CD1c-positive myeloid dendritic cell (primary cell): ENCODE measurements around the gene EXOC3L2.
A peak's percentile ranks its signal among the peaks of the same experiment; 100 is the strongest.

Experiments used
- DNase-seq: peaks from one replicate; pipeline ENCODE4 v3.0.0-alpha.2; 2016; ENCODE audit errors: extremely low spot score

EXOC3L2 gene

GRCh38 chr19:45179892-45180370 lies 65.3 kb downstream of the EXOC3L2 start:
- no peak for DNase-seq

GRCh38 chr19:45179072-45179891 lies 65.9 kb downstream of the EXOC3L2 start:
- DNase-seq, result peak; percentile 57

GRCh38 chr19:45178262-45179071 lies 66.7 kb downstream of the EXOC3L2 start, which contains the start of gene BLOC1S3:
BLOC1S3 (plus strand) TSS chr19:45178784; CDS start chr19:45179297, 513 bp downstream.
- DNase-seq, result peak; percentile 100

- DNase-seq, result peak; percentile 90
Observed at GRCh38 chr19:45177817-45178261, 67.4 kb downstream of the EXOC3L2 start, which contains the start of gene TRAPPC6A. TRAPPC6A (minus strand) TSS chr19:45178237; CDS start chr19:45178218, 19 bp downstream.

- no peak for DNase-seq
Observed at GRCh38 chr19:45175515-45176345, 69.5 kb downstream of the EXOC3L2 start.

- DNase-seq, result no peak
Observed at GRCh38 chr19:45173816-45174215, 71.4 kb downstream of the EXOC3L2 start.

GRCh38 chr19:45172611-45173208 lies 72.5 kb downstream of the EXOC3L2 start:
- DNase-seq, result no peak

- DNase-seq, result no peak
Observed at GRCh38 chr19:45172173-45172572, 73.0 kb downstream of the EXOC3L2 start.

- DNase-seq, result no peak
Observed at GRCh38 chr19:45171211-45171623, 74.0 kb downstream of the EXOC3L2 start.

- DNase-seq, result no peak
Observed at GRCh38 chr19:45170146-45171106, 74.8 kb downstream of the EXOC3L2 start.

- DNase-seq, result no peak
Observed at GRCh38 chr19:45169602-45170001, 75.6 kb downstream of the EXOC3L2 start.

- no peak for DNase-seq
Observed at GRCh38 chr19:45168767-45169351, 76.3 kb downstream of the EXOC3L2 start.

- DNase-seq, result no peak
Observed at GRCh38 chr19:45166723-45167252, 78.4 kb downstream of the EXOC3L2 start.

- peak; percentile 92 for DNase-seq
Observed at GRCh38 chr19:45164577-45165335, 80.5 kb downstream of the EXOC3L2 start.

GRCh38 chr19:45163751-45164460 lies 81.3 kb downstream of the EXOC3L2 start:
- no peak for DNase-seq

- DNase-seq, result no peak
Observed at GRCh38 chr19:45163156-45163555, 82.1 kb downstream of the EXOC3L2 start.

- DNase-seq, result no peak
Observed at GRCh38 chr19:45162608-45163143, 82.5 kb downstream of the EXOC3L2 start.
